GDM1 (cell line): ENCODE data around the gene DMD.

ENCODE experiments used
- DNase-seq: peaks from one replicate; lab custom pipeline; 2025; lab: John Stamatoyannopoulos, UW

Gene DMD

DNA sequence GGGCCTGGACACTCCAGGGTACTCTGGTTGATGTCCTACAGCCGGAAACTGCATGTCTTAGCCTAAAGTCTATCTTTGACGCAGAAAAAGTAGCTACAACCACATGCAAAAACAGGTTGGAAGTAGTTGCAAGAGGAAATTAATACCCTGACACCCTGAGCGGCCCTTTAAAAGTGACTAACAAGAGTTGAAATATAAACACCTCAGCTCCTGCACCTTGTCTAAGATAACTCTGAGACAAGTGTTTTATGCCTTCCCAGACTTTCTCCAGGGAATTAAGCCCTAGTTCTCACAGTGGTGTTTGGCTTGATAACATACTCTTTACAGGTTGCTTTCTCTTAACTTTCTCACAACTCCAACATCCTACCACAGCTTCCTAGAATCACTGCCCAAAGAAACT, 943.1 kb downstream of the DMD start:
- no peak for DNase-seq

GRCh38 chrX:32267796-32268195, 943.6 kb downstream of the DMD start:
- DNase-seq, result no peak

GRCh38 chrX:32246675-32247074, 964.7 kb downstream of the DMD start:
- DNase-seq, result peak; percentile 7

- no peak for DNase-seq
Observed at GRCh38 chrX:32195611-32196010, 1015.7 kb downstream of the DMD start.

- DNase-seq, result no peak
Observed at GRCh38 chrX:32191316-32191715, 1020.0 kb downstream of the DMD start.

DNA sequence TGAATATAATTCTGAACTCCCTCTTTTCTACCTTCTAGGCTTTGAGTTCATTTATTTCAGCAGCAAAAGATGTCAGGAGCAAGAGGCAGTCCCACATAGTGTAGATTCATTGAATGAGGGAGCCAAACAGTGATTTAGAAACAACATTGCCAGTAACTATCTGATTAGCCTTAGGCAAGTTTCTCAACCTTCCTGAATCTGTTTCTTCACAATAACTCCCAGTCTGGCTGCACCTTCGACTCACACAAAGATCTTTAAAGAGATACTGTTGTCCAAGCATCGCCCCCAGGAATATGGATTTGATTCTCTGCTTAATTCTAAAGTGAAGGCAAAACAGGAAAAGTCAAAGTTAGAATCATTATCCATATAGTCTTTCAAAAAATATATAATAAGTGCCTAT, 1026.2 kb downstream of the DMD start:
- no peak for DNase-seq

GRCh38 chrX:32183066-32183465, 1028.3 kb downstream of the DMD start:
- DNase-seq, result no peak

DNA sequence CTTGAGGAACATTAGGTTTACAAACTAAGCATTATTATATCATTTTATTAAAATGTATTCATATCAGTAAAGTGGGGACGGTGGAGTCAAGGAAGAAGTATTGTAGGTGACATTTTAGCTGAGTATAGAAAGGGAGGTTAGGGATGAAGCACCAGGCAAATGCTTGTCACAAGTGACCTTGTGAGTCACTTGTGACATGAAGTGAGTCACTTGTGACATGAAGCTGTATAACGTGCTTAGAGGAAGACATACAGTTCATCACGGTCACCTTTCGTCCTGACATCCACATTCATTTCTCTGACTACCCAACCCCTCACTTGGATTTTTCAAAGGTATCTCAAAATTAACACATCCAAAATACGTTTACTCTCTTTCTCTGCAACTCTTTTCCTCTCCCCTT, 1034.8 kb downstream of the DMD start:
- no peak for DNase-seq

DNA sequence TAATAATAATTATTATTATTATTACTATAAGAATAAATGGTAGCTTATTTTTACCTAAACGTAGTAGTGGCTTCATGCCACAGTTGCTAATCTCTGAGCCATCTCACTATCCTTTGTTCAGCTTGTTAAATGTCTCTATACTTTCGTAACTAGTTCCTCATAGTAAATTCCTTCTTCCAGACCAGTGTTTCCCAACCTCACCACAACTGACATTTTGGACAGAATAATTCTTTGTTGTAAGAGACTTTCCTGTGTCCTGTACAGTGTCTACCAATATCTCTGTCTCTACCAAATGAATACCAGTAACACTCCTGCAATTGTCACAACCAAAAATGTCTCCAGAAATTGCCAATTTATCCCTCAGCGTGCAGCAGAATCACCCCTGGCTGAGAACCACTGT, 1040.9 kb downstream of the DMD start:
- DNase-seq, result no peak

GRCh38 chrX:32155044-32155638, 1056.2 kb downstream of the DMD start:
- DNase-seq, result no peak

GRCh38 chrX:32153585-32153984, 1057.8 kb downstream of the DMD start:
- no peak for DNase-seq

- DNase-seq, result no peak
Observed at GRCh38 chrX:32150141-32150540, 1061.2 kb downstream of the DMD start.

GRCh38 chrX:32141841-32142240, 1069.5 kb downstream of the DMD start:
- no peak for DNase-seq

DNA sequence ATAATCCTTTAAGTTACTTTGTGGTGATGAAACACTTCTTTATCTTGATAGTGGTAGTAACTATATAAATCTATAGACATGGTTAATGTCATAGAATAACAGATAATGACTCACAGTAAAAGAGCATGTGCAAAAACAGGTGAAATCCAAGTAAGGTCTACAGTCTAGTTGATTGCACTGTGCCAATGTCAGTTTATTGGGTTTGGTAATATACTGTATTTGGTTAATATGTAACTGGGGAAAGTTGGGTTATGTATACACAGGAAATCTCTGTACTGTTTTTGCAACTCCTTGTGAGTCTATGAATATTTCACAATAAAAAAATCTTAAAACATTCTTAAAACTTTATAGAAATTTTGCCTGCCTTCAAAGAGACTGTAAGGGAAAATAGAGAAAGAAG, 1071.9 kb downstream of the DMD start:
- no peak for DNase-seq

DNA sequence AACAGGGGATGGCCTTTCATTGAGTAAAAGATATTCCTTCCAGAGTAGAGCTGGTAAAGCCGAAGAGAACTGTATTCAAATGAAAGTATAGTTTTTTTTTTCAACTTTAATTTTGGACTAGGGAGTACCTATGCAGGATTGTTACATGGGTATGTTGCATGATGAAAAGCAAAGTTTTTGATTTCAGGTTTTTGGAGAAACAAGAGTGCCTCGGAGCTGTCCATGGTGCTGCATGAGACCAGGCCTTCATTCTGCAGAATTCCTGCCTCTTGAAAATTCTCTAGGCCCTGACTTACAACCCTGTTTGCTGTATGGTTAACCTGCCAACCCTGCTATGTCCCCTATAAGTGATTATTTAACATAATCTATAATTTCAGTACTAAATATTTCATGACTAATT, 1073.8 kb downstream of the DMD start:
- no peak for DNase-seq

DNA sequence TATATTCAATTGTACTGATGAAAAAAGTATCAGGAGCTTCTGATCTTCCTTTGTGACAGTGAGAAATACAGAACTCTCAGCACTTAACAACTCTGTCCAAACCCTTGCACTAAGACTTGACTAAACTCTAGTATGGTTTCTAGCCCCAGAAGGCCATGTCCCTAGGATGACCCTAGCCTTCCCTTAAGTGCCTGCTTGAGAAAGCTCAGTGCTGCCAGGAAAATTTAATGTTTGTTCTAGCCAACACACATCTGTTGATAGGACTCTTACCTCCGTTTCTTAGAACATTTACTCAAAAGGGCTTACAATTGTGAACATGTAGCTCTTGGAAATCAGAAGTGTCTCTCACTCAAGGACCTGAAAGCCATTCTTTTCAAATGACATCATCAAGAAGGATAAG, 1084.4 kb downstream of the DMD start:
- DNase-seq, result no peak

DNA sequence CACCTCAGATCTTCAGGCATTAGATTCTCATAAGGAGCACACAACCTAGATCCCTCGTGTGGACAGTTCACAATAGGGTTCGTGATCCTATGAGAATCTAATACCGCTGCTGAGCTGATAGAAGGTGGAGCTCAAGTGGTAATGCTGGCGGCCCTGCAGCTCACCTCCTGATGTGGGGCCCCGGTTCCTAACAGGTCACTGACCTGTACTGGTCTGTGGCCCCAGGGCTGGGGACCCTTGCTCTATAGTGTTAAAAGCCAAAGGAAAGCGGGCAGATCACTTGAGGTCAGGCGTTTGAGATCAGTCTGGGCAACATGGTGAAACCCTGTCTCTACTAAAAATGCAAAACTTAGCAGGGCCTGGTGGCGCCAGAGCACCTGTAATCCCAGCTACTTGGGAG, 1092.5 kb downstream of the DMD start:
- no peak for DNase-seq

GRCh38 chrX:32116047-32116446, 1095.3 kb downstream of the DMD start:
- DNase-seq, result no peak

DNA sequence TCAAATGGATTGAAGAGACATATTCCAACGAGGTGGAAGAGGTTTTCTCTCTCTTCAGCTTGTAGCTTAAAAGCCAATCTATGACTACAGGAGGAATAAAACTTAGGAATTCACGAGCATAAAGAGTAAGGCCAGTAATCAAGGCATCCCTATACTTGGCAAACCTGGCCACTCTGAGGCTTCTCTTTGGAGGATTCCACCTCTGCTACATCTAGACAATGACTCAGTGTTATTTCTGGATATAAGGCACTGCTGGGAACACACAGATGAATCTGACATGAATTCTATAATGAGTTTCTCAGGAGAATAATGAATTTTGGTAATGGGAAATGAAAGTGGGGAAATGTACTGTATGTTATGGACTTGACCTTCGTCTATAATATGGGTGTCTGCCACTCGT, 1123.7 kb downstream of the DMD start:
- DNase-seq, result no peak

DNA sequence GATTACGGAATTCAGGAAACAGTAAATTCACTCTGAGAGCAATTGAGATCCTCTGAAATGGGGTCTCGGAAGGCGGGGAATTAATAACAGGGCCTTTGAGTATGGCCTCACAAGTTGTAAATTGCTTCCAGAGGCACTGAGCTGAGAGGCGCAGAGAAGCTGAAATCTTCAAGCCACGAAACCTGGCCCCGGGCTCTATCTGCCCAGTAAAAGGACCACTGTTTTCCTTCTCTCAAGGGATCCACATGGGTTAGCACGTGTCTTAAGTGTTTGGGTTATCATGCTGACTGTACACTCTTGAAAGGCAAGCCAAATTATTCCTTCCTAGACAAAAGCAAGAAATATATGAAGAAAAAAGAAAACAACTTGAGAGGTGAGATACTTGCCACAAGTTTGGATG, 1126.6 kb downstream of the DMD start:
- no peak for DNase-seq

DNA sequence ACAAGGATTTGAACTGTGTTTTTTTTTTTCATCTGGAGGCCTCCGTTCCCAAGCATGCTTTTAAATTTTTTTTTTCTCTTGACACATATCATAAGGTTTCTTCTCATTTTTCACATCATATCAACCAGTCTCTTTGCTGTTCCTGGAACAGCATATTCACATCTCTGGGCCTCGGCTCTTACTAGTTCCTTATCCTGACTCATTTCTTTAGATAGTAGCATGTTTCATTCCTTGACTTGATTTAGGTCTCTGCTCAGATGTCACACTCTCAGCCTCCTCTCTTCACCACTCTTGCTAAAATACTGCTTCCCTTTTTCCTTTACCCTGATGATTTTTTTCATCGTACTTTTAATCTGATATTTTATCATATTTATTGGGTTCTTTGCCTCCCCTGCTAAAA, 1163.1 kb downstream of the DMD start:
- no peak for DNase-seq

GRCh38 chrX:32045149-32045548, 1166.2 kb downstream of the DMD start:
- no peak for DNase-seq

- DNase-seq, result no peak
Observed at GRCh38 chrX:32041181-32041580, 1170.2 kb downstream of the DMD start.

GRCh38 chrX:32026772-32027171, 1184.6 kb downstream of the DMD start:
- no peak for DNase-seq

DNA sequence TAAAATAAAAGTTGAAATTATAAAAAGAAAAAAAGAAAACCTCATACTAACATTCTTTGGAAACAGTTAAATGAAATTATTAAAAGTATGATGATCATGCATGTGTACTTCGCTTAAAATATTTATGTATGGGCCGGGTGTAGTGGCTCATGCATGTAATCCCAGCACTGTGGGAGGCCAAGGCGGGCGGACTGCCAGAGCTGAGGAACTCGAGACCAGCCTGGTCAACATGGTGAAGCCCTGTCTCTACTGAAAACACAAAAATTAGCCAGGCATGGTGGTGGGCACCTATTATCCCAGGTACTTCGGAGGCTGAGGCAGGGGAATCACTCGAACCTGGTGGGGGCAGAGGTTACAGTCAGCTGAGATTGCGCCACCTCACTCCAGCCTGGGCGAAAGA, 1187.3 kb downstream of the DMD start:
- no peak for DNase-seq
